IMR-90 (cell line): ENCODE measurements around the gene TADA2A.

Source experiments
- MAFK ChIP-seq: IDR thresholded peaks from 2 replicates; pipeline ENCODE4 v1.6.1; 2012; ENCODE audit warnings: low read depth, low read length, improper control_type of control experiment
- POLR2A ChIP-seq: IDR thresholded peaks from 2 replicates; pipeline ENCODE4 v1.6.1; 2012; ENCODE audit warnings: mild to moderate bottlenecking, low read depth, low read length
- RAD21 ChIP-seq: IDR thresholded peaks from 2 replicates; pipeline ENCODE4 v1.6.1; 2012; ENCODE audit warnings: low read length, improper control_type of control experiment
- TF ChIP-seq, protein P1 (sequence below): conservative IDR thresholded peaks from 2 replicates; pipeline ENCODE4 v1.5.1; 2012; ENCODE audit warnings: mild to moderate bottlenecking, low read depth, low read length, improper control_type of control experiment

DNA sequence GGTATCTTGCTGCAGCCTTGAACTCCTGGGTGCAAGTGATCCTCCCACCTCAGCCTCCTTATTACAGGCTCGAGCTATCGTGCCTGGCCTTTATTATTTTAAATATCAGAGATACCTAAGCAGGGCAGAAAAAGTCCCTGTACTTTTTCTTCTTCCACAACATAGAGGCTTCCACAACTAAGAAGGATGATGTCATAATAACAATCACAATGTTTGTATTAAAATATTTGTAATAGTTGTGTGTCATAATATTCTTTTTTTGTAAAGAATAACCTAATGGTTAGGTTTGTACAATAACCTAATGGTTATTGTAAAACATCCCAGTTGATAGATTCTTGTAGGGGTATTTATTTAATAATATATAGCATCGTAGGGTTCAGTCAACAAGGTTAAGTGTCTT lies 56.4 kb downstream of the TADA2A start:
- TF ChIP-seq, protein P1, sequence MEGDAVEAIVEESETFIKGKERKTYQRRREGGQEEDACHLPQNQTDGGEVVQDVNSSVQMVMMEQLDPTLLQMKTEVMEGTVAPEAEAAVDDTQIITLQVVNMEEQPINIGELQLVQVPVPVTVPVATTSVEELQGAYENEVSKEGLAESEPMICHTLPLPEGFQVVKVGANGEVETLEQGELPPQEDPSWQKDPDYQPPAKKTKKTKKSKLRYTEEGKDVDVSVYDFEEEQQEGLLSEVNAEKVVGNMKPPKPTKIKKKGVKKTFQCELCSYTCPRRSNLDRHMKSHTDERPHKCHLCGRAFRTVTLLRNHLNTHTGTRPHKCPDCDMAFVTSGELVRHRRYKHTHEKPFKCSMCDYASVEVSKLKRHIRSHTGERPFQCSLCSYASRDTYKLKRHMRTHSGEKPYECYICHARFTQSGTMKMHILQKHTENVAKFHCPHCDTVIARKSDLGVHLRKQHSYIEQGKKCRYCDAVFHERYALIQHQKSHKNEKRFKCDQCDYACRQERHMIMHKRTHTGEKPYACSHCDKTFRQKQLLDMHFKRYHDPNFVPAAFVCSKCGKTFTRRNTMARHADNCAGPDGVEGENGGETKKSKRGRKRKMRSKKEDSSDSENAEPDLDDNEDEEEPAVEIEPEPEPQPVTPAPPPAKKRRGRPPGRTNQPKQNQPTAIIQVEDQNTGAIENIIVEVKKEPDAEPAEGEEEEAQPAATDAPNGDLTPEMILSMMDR = no peak
- TF ChIP-seq POLR2A = no peak
- TF ChIP-seq RAD21 = no peak
- no peak for TF ChIP-seq MAFK
